Naive thymus-derived CD8-positive, alpha-beta T cell (primary cell): Measurements from ENCODE around the gene TFDP2. TPM values are rescaled to one million over a fixed set of nuclear protein-coding genes. Genes with fewer than 3 reads are reported as not detected.
A peak's percentile ranks its signal among the peaks of the same experiment; 100 is the strongest.
"Not testable (repeated sequence)": the region's sequence is repeated elsewhere in the genome, so short reads cannot be mapped to it uniquely, and the experiment has no call there.

Source experiments
- ATAC-seq, 2 donors: fragments of 150-1000 bp; cut with Tn5 transposase in 1 of 2; sonication (Bioruptor Pico), chemical (Tn5 transposase) in 1 of 2; 1 replicate in 1 of 2; 2 replicates in 1 of 2; pipeline ENCODE4 v1.10.0; 2021; ENCODE audit warnings: mild to moderate bottlenecking in 2 of 2, moderate library complexity in 2 of 2
- POLR2A ChIA-PET: fragments of 350-600 bp; sonication (Branson Sonifier 250); formaldehyde crosslinking; loops from one replicate; lab custom pipeline; 2021; ENCODE audit warnings: antibody characterized with exemption; lab: Charles Lee
- DNase-seq, 10 donors: peaks; one replicate each; pipeline versions ENCODE4 v3.0.0 to v3.0.0-alpha.2; 2020 to 2022
- H3K27ac Mint-ChIP-seq, 10 donors: one replicate each; pipeline ENCODE4 v1.8.0; 2020 to 2022; ENCODE audit warnings: mild to moderate bottlenecking in 10 of 10, mixed read lengths in 10 of 10, moderate library complexity in 4 of 10, inconsistent platforms in 1 of 10
- H3K27me3 Mint-ChIP-seq, 5 donors: one replicate each; pipeline ENCODE4 v1.8.0; 2021 to 2022; ENCODE audit warnings: mixed read lengths in 5 of 5
- H3K36me3 Mint-ChIP-seq, 3 donors: one replicate each; pipeline ENCODE4 v1.8.0; 2020 to 2022; ENCODE audit warnings: mixed read lengths in 3 of 3, mild to moderate bottlenecking in 2 of 3, inconsistent platforms in 1 of 3
- H3K4me1 Mint-ChIP-seq, 4 donors: one replicate each; pipeline ENCODE4 v1.8.0; 2021 to 2022; ENCODE audit warnings: mixed read lengths in 4 of 4
- H3K4me3 Mint-ChIP-seq, 10 donors: one replicate each; pipeline ENCODE4 v1.8.0; 2020 to 2022; ENCODE audit warnings: mild to moderate bottlenecking in 10 of 10, mixed read lengths in 10 of 10, moderate library complexity in 6 of 10, inconsistent platforms in 1 of 10
- H3K9me3 Mint-ChIP-seq, 9 donors: one replicate each; pipeline ENCODE4 v1.8.0; 2020 to 2022; ENCODE audit warnings: mixed read lengths in 9 of 9, mild to moderate bottlenecking in 3 of 9, inconsistent platforms in 1 of 9, moderate library complexity in 1 of 9
- polyA plus RNA-seq, 3 donors: library from polyadenylated mRNA; unstranded; fragments of 300-500 nt; fragmentation: Illumina TruSeq; gene quantifications; one replicate each; pipeline ENCODE4 v1.2.3, GENCODE V29; 2021
- total RNA-seq, 8 experiments: library from RNA in 2 of 8; stranded (reverse) in 2 of 8; gene quantifications; one replicate each; pipeline ENCODE4 v1.2.3 and lab custom pipeline; 2021 to 2026

TFDP2 gene
- total and polyA plus RNA-seq, 5 experiments from 2014 or later: 25.6 to 44.3 (median 30.9) TPM

DNA sequence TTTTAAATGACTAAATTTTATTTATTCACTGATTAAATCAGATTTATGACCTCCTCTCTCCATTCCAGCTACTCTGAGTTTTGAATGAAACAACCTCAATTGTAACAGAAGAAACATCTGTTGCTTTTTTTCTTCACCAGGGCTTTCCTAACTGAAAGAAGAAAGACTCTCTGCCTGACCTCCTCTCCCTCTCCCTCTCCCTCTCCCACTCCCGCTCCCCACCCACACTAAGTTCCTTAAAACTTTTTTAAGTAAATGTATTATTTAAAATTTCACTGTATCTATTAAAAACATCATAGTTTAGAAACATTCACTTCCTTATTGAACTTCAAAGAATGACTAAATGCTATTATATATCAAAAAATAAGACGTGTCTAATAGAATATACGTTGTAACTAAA lies 122.0 kb downstream of the TFDP2 start:
- DNase-seq: no peak
- POLR2A ChIA-PET: no interaction called here
- H3K27ac Mint-ChIP-seq: peak overlapping the region in 9 of 10 donors; percentile 43 to 91 (median 88)

DNA sequence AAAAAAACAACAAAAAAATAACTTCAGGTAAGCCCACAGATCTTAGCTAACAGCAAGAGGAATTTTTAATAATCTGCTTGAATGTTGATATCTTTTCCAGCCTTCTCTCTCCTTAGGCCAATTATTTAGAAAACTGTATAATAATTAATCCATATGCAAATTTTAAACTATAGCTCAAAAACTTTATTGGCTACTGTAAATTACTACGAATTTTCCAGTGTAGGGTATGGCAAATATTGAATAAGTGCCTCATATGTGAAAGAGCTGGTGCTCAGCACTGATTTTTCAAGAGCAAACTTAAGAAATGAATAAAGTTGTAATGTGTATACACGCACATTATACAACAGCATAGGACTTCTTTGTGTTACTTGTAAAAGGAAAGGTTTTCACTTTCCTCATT lies 123.0 kb downstream of the TFDP2 start:
- Mint-ChIP-seq H3K9me3 (no peaks in the 10 kb centered on the region), H3K27ac (peak overlapping the region in 4 of 10 donors; percentile 1 to 65 (median 16)), H3K4me1 (peaks cover 11 to 44% (median 38%) of the 10 kb centered on the region in 4 donors), H3K4me3 (peak overlapping the region in 9 of 10 donors; percentile 3 to 100 (median 48)), H3K36me3 (peaks cover 0 to 11% (median 7%) of the 10 kb centered on the region in 3 donors), H3K27me3 (no peaks in the 10 kb centered on the region)
- POLR2A ChIA-PET: interaction anchor here (0.6 kb wide), 1 partner anchor 9 kb away, joined by 3 read pairs; no protein-coding TSS in a partner anchor
- ATAC-seq (no peak), DNase-seq (no peak)

More for the DNA sequence above, 122.0 kb downstream of the TFDP2 start:
- H3K9me3 Mint-ChIP-seq: no peaks in the 10 kb centered on the region
- ATAC-seq: no peak
- peaks cover 0 to 10% (median 7%) of the 10 kb centered on the region in 3 donors for H3K36me3 Mint-ChIP-seq
- peak overlapping the region; percentile 78 to 100 (median 88) for H3K4me3 Mint-ChIP-seq
- H3K27me3 Mint-ChIP-seq: no peaks in the 10 kb centered on the region
- peaks cover 10 to 35% (median 31%) of the 10 kb centered on the region in 4 donors for H3K4me1 Mint-ChIP-seq

DNA sequence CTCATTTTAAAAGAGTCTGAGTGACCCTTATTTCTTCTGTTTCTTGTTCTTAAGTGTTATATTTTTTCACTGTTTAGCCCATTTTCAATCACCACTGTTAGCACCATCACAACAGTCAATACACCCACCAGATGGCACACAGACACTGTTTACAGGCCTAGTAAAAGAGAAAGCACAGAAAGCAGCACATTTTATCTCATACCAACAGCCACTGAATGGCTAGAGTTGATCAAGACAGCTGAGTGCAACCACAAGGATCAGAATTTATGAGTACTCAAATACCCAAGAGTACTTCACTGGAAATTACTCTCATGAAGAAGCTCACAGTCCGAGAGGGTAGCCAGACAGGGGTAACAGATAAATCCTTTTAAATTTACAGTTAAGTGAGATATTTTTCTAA lies 127.0 kb downstream of the TFDP2 start:
- peak in 1 of 10 donors; percentile 8 for DNase-seq
- H3K4me3 Mint-ChIP-seq: no peak overlapping the region
- POLR2A ChIA-PET: no interaction called here
- no peaks in the 10 kb centered on the region for H3K9me3 Mint-ChIP-seq
- ATAC-seq: no peak
- peaks cover 13 to 44% (median 36%) of the 10 kb centered on the region in 4 donors for H3K4me1 Mint-ChIP-seq
- peak overlapping the region in 2 of 10 donors; percentile 23 to 53 for H3K27ac Mint-ChIP-seq
- no peaks in the 10 kb centered on the region for H3K27me3 Mint-ChIP-seq
- peaks cover 0 to 18% (median 12%) of the 10 kb centered on the region in 3 donors for H3K36me3 Mint-ChIP-seq

DNA sequence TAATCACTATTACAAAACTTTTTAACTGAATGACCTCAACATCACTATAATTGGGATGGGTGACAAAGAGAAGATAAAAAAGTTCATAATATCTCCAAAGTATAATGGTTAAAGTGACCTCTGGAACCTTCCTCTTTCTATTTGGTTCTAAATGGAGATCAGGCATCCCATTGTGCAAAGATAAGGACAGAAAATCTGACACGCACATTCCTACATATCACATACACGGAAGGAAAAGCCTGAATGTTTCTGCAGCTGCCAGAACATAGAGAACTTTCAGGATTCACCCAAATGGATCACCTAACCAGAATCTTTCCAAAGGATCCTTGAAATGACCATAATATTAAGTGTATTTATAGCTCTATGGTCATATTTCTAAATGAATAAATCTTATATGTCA lies 128.2 kb downstream of the TFDP2 start:
- no peak for ATAC-seq
- POLR2A ChIA-PET: no interaction called here
- no peaks in the 10 kb centered on the region for H3K27me3 Mint-ChIP-seq
- peaks cover 0 to 18% (median 12%) of the 10 kb centered on the region in 3 donors for H3K36me3 Mint-ChIP-seq
- H3K4me1 Mint-ChIP-seq: peaks cover 11 to 33% (median 27%) of the 10 kb centered on the region in 4 donors
- no peak overlapping the region for H3K27ac Mint-ChIP-seq
- no peaks in the 10 kb centered on the region for H3K9me3 Mint-ChIP-seq
- H3K4me3 Mint-ChIP-seq: no peak overlapping the region
- DNase-seq: no peak

DNA sequence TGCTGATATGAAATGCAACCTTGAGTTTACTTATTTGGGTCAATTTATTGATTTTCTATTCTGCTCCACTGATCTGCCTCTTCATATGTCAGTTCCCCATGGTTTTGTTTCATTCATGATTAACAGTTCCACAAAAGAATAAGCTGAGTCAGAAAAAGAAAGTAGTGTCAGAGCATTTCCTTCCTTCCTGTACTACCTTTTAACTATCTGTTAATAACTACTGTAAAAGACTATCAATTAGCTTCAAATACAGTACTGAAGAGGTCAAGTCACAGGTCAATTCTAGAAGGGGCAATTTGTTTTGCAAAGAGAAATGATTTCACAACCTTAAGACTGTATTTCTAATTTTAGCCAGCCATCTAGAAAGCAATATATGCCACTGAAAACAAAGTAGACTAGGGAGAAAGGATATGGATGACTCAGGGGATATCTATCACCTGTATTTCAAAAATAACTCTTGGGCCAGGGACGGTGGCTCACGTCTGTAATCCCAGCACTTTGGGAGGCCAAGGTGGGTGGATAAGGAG lies 129.5 kb downstream of the TFDP2 start:
- Mint-ChIP-seq H3K9me3 (no peaks in the 10 kb centered on the region), H3K27me3 (no peaks in the 10 kb centered on the region), H3K27ac (no peak overlapping the region), H3K4me3 (no peak overlapping the region), H3K36me3 (peaks cover 0 to 18% (median 12%) of the 10 kb centered on the region in 3 donors), H3K4me1 (peaks cover 10 to 33% (median 24%) of the 10 kb centered on the region in 4 donors)
- DNase-seq (no peak), ATAC-seq (no peak)
- POLR2A ChIA-PET: no interaction called here

DNA sequence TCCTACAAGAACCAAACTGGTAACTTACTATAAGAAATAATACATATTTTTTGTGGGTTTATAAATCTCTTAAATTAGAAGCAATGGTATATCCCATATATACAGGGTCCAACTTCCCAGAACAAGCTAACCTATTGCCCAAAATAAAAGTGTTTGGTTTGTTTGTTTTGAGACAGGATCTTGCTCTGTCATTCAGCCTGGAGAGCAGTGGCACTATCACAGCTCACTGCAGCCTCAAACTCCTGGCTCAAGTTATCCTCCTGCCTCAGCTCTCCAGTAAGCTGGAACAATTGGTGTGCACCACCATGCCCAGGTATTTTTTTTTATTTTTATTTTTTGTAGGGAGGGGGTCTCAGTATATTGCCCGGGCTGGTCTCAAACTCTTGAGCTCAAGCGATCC lies 135.4 kb downstream of the TFDP2 start:
- Mint-ChIP-seq H3K36me3 (no peaks in the 10 kb centered on the region), H3K9me3 (no peaks in the 10 kb centered on the region), H3K4me1 (peaks cover 0 to 3% (median 1%) of the 10 kb centered on the region in 4 donors), H3K27me3 (no peaks in the 10 kb centered on the region), H3K4me3 (no peak overlapping the region), H3K27ac (no peak overlapping the region)
- ATAC-seq (no peak), DNase-seq (no peak)
- POLR2A ChIA-PET: no interaction called here

DNA sequence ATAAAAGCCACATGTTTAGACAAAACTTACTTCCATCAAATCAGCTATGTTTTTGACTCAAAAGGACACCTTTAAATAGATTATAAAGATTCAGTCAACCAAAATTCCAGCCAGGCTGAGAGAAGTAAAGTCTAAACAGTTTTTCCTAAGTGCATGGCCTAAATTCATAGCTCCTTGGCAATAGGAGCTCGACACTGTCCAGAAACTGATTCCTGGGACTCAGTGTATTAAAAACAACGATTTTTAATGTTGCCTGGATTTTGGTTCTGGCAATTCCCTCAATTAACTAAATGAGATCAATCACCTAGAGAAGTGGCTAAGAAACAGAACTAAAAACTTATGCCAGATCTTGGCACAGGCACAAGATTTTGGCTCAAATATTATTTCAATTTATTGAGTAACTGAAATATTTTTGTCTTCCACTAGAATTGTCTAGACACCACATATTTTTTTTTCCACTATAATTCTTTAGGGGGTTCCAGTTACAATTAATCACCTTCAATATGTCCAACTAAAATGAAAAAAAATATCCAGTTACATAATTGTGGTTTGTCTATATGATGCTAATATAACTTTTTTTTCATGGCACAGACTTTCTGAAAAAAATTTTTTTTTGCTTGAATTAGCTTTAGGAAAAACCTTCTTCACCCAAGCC lies 135.9 kb downstream of the TFDP2 start:
- Mint-ChIP-seq H3K4me3 (no peak overlapping the region), H3K4me1 (peaks cover 0 to 5% (median 1%) of the 10 kb centered on the region in 4 donors), H3K27ac (no peak overlapping the region), H3K36me3 (no peaks in the 10 kb centered on the region), H3K9me3 (no peaks in the 10 kb centered on the region), H3K27me3 (no peaks in the 10 kb centered on the region)
- ATAC-seq: no peak
- POLR2A ChIA-PET: interaction anchor here (0.6 kb wide), 1 partner anchor 77 kb away, joined by 3 read pairs; no protein-coding TSS in a partner anchor
- no peak for DNase-seq

DNA sequence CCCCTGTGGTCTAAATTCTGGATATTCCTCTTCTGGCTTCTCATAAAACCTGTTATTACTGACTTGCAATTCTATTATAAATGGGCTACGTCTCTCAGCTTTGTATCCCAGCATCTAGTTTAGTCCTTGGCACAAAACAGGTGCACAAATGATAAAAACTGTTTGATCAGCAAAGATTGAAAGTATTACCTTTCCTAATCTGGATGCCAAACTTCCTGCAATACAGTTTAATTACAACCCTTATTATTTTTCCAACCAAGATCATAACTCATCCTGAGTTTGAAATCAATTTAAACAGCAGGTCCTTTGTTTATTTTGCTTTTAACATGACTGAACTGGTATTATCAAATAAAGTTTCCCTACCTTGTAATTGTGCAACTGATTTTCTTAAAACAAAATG lies 140.3 kb downstream of the TFDP2 start:
- Mint-ChIP-seq H3K36me3 (peaks cover 0 to 6% (median 3%) of the 10 kb centered on the region in 3 donors), H3K9me3 (no peaks in the 10 kb centered on the region), H3K27me3 (no peaks in the 10 kb centered on the region), H3K4me3 (no peak overlapping the region), H3K4me1 (peaks cover 0 to 10% (median 2%) of the 10 kb centered on the region in 4 donors), H3K27ac (no peak overlapping the region)
- DNase-seq (no peak), ATAC-seq (no peak)
- POLR2A ChIA-PET: no interaction called here

DNA sequence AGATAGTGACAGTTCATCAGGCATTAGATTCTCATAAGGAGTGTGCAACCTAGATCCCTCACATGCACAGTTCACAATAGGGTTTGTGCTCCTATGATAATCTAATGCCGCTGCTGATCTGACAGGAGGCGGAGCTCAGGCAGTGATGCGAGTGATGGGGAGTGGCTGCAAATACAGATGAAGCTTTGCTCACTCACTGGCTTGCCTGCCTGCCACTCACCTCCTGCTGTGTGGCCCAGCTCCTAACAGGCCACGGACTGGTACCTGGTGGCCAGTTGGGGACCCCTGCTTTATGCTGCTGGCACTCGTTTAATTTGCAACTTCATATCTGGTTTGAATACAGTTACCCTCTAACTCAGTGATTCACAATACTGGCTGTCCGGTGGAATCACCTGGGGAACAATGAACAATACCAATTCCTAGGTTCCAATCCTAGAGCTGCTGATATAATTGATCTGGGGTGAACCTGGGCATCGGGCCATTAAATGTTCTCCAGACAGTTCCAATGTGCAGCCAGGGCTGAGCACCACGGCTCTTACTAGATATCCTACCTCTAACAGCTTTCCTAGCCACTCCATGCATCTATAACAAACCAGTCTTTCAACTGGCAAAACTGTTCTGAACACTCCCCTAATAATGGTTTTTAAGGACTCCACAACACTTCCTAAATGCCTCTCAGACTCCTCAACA lies 141.5 kb downstream of the TFDP2 start:
- DNase-seq (no peak), ATAC-seq (no peak)
- POLR2A ChIA-PET: no interaction called here
- Mint-ChIP-seq H3K4me3 (no peak overlapping the region), H3K27me3 (no peaks in the 10 kb centered on the region), H3K36me3 (peaks cover 0 to 10% (median 3%) of the 10 kb centered on the region in 3 donors), H3K9me3 (no peaks in the 10 kb centered on the region), H3K27ac (peak overlapping the region in 1 of 10 donors; percentile 67), H3K4me1 (peaks cover 0 to 10% (median 2%) of the 10 kb centered on the region in 4 donors)

DNA sequence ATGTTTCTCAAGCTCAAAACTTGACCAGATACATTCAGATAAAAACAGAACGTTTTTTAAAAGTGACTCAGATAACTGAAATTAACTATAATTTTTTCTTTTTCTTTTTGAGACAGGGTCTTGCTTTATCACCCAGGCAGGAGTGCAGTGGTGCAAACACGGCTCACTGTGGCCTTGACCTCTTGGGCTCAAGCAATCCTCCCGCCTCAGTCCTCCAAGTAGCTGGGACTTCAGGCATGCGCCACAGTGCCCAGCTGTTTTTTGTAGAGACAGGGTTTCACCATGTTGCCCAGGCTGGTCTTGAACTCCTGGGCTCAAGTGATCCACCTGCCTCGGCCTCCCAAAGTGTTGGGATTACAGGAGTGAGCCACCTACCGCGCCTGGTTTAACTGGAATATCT lies 144.4 kb downstream of the TFDP2 start:
- peaks cover 0 to 15% (median 3%) of the 10 kb centered on the region in 3 donors for H3K36me3 Mint-ChIP-seq
- H3K27me3 Mint-ChIP-seq, H3K9me3 Mint-ChIP-seq, H3K4me1 Mint-ChIP-seq, H3K4me3 Mint-ChIP-seq, H3K27ac Mint-ChIP-seq, ATAC-seq, DNase-seq: not testable (repeated sequence)
- POLR2A ChIA-PET: interaction anchor here (0.5 kb wide), 1 partner anchor 324 kb away, joined by 4 read pairs; no protein-coding TSS in a partner anchor

DNA sequence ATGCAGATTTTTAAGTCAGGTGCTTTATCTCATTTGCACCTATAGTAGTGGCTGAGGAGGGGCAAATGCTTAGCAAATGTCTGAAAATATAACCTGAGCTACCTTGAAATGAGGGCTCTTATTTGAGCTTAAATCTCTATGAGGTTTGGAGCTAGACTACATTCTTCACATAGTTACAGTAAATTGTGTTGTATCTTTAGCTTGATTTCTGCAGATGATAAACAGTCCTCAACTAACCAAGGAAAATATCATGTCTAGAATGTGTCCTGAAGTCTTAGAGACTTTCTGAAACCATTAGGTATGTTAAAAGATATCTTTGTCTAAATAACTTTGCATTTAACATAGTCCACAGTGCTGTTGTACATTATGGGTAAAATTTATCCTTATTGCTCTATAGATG lies 145.3 kb downstream of the TFDP2 start:
- H3K4me1 Mint-ChIP-seq: peaks cover 0 to 10% (median 2%) of the 10 kb centered on the region in 4 donors
- H3K36me3 Mint-ChIP-seq: peaks cover 0 to 15% (median 3%) of the 10 kb centered on the region in 3 donors
- ATAC-seq: no peak
- POLR2A ChIA-PET: no interaction called here
- no peak overlapping the region for H3K4me3 Mint-ChIP-seq
- H3K27ac Mint-ChIP-seq: no peak overlapping the region
- H3K9me3 Mint-ChIP-seq: no peaks in the 10 kb centered on the region
- no peak for DNase-seq
- no peaks in the 10 kb centered on the region for H3K27me3 Mint-ChIP-seq

DNA sequence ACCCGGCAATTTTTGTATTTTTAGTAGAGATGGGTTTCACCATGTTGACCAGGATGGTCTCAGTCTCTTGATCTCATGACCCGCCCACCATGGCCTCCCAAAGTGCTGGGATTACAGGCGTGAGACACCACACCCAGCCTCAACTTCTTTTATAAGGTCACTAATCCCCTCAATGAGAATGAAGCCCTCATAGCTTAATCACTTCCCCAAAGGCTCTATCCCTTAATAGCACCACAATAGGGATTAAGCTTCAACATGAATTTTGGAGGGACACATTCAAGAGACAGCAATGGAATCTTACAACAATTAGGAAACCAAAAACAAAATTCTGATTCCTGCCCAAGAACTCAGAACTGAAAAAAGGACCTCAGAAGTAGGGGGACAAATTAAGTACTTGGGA lies 146.1 kb downstream of the TFDP2 start:
- Mint-ChIP-seq H3K9me3 (no peaks in the 10 kb centered on the region), H3K27ac (no peak overlapping the region), H3K4me3 (no peak overlapping the region), H3K27me3 (no peaks in the 10 kb centered on the region), H3K36me3 (peaks cover 0 to 15% (median 3%) of the 10 kb centered on the region in 3 donors), H3K4me1 (peaks cover 0 to 6% (median 2%) of the 10 kb centered on the region in 4 donors)
- no peak for DNase-seq
- no peak for ATAC-seq
- POLR2A ChIA-PET: interaction anchor here (1.0 kb wide), 1 partner anchor 25 kb away, joined by 3 read pairs; no protein-coding TSS in a partner anchor
